Vagina (tissue), 2 donors: ENCODE results near the gene CRYGC. TPM values are rescaled to one million over a fixed set of nuclear protein-coding genes. Genes with fewer than 3 reads are reported as not detected.
A peak's percentile ranks its signal among the peaks of the same experiment; 100 is the strongest.
"Not testable (repeated sequence)": the region's sequence is repeated elsewhere in the genome, so short reads cannot be mapped to it uniquely, and the experiment has no call there.

Experiments
- DNase-seq, 2 donors: peaks; one replicate each; pipeline ENCODE4 v3.0.0-alpha.2; 2017; ENCODE audit errors: extremely low spot score in 2 of 2
- H3K27ac ChIP-seq: fragments of 200-600 bp; sonication (generic); one replicate; pipeline ENCODE4 v1.5.1; 2019
- H3K27me3 ChIP-seq: fragments of 200-600 bp; sonication (generic); one replicate; pipeline ENCODE4 v1.5.1; 2019
- H3K36me3 ChIP-seq, 2 donors: fragments of 200-600 bp; sonication (generic); one replicate each; pipeline ENCODE4 v1.5.1; 2017 to 2019
- H3K4me1 ChIP-seq: fragments of 200-600 bp; sonication (generic); one replicate; pipeline ENCODE4 v1.5.1; 2019
- H3K4me3 ChIP-seq, 2 donors: fragments of 200-600 bp; sonication (generic); 1 replicate in 1 of 2; 2 replicates in 1 of 2; pipeline ENCODE4 v1.5.1; 2016 to 2019
- H3K9me3 ChIP-seq: fragments of 200-600 bp; sonication (generic); one replicate; pipeline ENCODE4 v1.5.1; 2019
- POLR2A ChIP-seq, 2 donors: fragments of 450-650 bp; IDR thresholded peaks; one replicate each; pipeline ENCODE4 v1.6.1; 2017; ENCODE audit warnings: antibody characterized with exemption in 2 of 2, mild to moderate bottlenecking in 2 of 2, moderate library complexity in 2 of 2
- POLR2AphosphoS5 ChIP-seq, 2 donors: sonication (generic); formaldehyde crosslinking; IDR thresholded peaks; one replicate each; pipeline ENCODE4 v1.9.0; 2017; ENCODE audit warnings: antibody characterized with exemption in 2 of 2, mild to moderate bottlenecking in 2 of 2, low read depth in 1 of 2; ENCODE audit not compliant: insufficient read depth in 1 of 2
- intact Hi-C: fragments of 100-400 bp; cut with DNase I; formaldehyde crosslinking; loops from one replicate; pipeline ENCODE4 v1.15.1; 2023
- total RNA-seq: library from RNA; depleted of rRNA; stranded (reverse); fragments of >200 nt; gene quantifications from one replicate; pipeline ENCODE4 v1.2.3, GENCODE V29; 2016
- TF ChIP-seq, protein P1 (sequence below), 3 experiments: fragments of 450-650 bp in 2 of 3; fragments of 200-600 bp in 1 of 3; sonication (generic) in 1 of 3; IDR thresholded peaks; one replicate each; pipeline ENCODE4 v1.5.1; 2017 to 2019; ENCODE audit warnings: antibody characterized with exemption in 3 of 3, mild to moderate bottlenecking in 2 of 3, moderate library complexity in 2 of 3

The CRYGC gene
- total RNA-seq, 1 donor from 2014 or later = not detected

DNA sequence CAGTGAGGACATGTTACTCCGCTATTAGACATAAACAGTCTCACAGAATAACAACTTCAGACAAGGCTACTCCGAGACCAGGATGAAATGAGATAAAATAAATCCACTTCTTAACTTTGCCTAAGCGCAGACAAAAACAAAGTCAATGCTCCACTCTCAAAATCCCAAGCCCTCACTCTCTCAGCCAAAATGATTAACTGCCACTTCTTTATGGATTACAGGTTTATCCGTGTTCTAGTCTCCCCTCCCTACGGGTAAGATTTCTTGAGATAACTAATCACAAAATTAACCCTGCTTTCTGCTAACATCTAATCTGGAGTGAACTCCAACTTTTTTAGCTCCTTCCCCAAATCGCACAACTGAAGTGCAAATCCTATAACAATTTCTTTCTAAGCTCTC lies 1.1 kb upstream of the CRYGC start:
- Histone ChIP-seq H3K27me3 (no peaks in the 10 kb centered on the region), H3K9me3 (no peaks in the 10 kb centered on the region), H3K27ac (no peak overlapping the region), H3K36me3 (no peaks in the 10 kb centered on the region), H3K4me1 (no peaks in the 10 kb centered on the region), H3K4me3 (no peak overlapping the region)
- intact Hi-C loops = no loop called here
- TF ChIP-seq POLR2AphosphoS5 (IDR thresholded peaks at IDR 0.05; ENCODE audit: insufficient read depth in 1 of 2, low read depth in 1 of 2) = no peak
- TF ChIP-seq, protein P1, sequence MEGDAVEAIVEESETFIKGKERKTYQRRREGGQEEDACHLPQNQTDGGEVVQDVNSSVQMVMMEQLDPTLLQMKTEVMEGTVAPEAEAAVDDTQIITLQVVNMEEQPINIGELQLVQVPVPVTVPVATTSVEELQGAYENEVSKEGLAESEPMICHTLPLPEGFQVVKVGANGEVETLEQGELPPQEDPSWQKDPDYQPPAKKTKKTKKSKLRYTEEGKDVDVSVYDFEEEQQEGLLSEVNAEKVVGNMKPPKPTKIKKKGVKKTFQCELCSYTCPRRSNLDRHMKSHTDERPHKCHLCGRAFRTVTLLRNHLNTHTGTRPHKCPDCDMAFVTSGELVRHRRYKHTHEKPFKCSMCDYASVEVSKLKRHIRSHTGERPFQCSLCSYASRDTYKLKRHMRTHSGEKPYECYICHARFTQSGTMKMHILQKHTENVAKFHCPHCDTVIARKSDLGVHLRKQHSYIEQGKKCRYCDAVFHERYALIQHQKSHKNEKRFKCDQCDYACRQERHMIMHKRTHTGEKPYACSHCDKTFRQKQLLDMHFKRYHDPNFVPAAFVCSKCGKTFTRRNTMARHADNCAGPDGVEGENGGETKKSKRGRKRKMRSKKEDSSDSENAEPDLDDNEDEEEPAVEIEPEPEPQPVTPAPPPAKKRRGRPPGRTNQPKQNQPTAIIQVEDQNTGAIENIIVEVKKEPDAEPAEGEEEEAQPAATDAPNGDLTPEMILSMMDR (IDR thresholded peaks at IDR 0.05) = no peak
- no peak for TF ChIP-seq POLR2A (IDR thresholded peaks at IDR 0.05)
- DNase-seq = peak in 1 of 2 donors; percentile 3

DNA sequence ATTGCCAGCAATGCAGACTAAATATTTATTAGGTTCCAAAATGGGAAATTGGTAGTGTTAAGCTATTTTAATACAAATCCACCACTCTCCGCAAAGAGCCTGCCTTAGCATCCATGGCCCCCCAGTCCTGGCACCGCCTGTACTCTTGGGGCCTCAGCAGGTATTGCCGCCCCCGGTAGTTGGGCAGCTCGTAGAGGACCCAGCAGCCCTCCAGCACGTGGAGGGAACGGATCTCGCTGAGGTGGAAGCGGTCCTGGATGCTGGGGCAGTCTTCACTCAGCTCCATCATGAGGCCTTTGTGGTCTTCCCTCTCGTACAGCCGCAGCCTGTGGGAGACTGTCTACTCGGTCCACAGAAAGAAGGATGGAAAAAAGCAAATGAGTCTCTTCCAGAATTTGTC lies 1.5 kb downstream of the CRYGC start:
- no peak overlapping the region for H3K4me3 ChIP-seq
- intact Hi-C loops = no loop called here
- H3K36me3 ChIP-seq = no peaks in the 10 kb centered on the region
- H3K27me3 ChIP-seq = no peaks in the 10 kb centered on the region
- peak in 1 of 2 donors; percentile 27 for DNase-seq
- TF ChIP-seq POLR2AphosphoS5 (IDR thresholded peaks at IDR 0.05; ENCODE audit: insufficient read depth in 1 of 2, low read depth in 1 of 2) (no peak), POLR2A (IDR thresholded peaks at IDR 0.05) (no peak)
- TF ChIP-seq, protein P1 (IDR thresholded peaks at IDR 0.05) = no peak
- no peak overlapping the region for H3K27ac ChIP-seq
- H3K9me3 ChIP-seq = no peaks in the 10 kb centered on the region
- peaks cover 7% of the 10 kb centered on the region for H3K4me1 ChIP-seq

DNA sequence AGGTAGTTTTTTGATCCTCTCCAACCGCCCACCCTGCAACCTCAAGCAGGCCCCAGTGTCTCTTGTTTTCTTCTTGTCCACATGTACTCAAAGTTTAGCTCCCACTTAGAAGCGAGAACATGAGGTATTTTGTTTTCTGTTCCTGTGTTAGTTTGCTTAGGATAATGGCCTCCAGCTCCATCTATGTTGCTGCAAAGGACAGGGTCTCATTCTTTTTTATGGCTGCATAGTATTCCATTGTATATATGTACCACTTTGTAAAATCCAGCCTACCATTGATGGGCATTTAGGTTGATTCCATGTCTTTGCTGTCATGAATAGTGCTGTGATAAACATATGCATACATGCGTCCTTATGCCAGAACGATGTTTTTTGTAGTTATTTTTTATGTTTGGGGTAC lies 2.5 kb downstream of the CRYGC start:
- H3K9me3 ChIP-seq = no peaks in the 10 kb centered on the region
- no peak overlapping the region for H3K27ac ChIP-seq
- intact Hi-C loops = no loop called here
- no peaks in the 10 kb centered on the region for H3K27me3 ChIP-seq
- DNase-seq = peak in 1 of 2 donors; percentile 10
- TF ChIP-seq, protein P1 (IDR thresholded peaks at IDR 0.05) = no peak
- TF ChIP-seq POLR2AphosphoS5 (IDR thresholded peaks at IDR 0.05; ENCODE audit: insufficient read depth in 1 of 2, low read depth in 1 of 2) (no peak), POLR2A (IDR thresholded peaks at IDR 0.05) (no peak)
- peaks cover 7% of the 10 kb centered on the region for H3K4me1 ChIP-seq
- no peaks in the 10 kb centered on the region for H3K36me3 ChIP-seq
- H3K4me3 ChIP-seq = no peak overlapping the region

DNA sequence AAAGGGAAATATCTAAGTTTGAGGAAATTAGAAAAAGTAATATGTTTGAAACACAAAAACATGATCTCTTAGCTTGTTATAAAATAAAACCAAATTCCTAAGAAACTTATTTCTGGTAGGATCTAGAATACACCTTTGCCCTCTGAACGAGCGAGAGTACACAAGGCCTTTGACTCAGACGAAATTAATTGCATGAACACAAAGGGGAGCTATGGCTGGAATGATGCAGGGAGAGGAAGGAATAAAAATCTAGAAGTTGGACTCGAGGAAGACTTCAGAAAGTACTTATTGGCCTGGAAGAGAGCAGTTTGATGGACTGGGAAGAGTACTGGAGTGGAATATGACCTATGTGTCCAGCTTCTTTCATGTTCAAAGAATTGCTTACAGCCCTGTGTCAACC lies 4.4 kb downstream of the CRYGC start:
- Histone ChIP-seq H3K27me3 (no peaks in the 10 kb centered on the region), H3K9me3 (no peaks in the 10 kb centered on the region), H3K4me1 (peaks cover 7% of the 10 kb centered on the region), H3K27ac (no peak overlapping the region), H3K36me3 (no peaks in the 10 kb centered on the region), H3K4me3 (no peak overlapping the region)
- peak in 1 of 2 donors; percentile 3 for DNase-seq
- intact Hi-C loops = no loop called here
- TF ChIP-seq POLR2AphosphoS5 (IDR thresholded peaks at IDR 0.05; ENCODE audit: insufficient read depth in 1 of 2, low read depth in 1 of 2) (no peak), POLR2A (IDR thresholded peaks at IDR 0.05) (no peak)
- TF ChIP-seq, protein P1 (IDR thresholded peaks at IDR 0.05) = no peak

DNA sequence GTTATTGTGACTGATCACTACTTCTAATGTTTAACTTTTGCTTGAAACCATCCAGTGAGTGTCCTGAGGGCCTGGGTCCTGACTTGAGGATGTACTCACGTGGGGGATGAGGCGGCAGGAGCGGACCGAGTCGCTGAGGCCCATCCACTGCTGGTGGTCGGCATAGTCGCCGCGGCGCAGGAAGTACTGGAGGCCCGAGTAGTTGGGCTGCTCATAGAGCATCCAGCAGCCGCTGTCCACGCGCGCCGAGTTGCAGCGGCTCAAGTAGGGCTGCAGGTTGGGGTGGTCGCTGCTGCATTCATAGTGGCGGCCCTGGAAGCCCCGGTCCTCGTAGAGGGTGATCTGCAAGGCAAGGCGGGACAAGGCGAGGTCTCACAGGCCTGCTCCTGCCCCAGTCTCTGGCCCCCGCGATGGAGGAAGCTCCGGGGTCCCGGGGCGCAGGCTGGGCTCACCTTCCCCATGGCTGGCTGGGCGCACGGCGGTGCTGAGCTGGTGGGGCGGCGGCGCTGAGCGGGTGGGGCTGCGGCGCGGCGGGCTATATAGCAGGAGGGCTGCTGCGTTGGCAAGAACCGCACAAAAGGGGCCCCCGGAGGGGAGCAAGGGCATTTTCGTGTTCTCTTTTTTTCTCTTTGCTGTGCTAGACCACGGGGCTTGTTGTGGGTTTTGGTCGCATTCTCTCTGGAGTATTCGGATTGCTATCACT lies 5.5 kb downstream of the CRYGC start, which contains the start of gene CRYGD:
TSS of gene CRYGD (minus strand) at position 512 of the 703 bp plus-strand sequence. CDS start at position 461, 51 bp downstream.
- DNase-seq = peak in 1 of 2 donors; percentile 40
- H3K27me3 ChIP-seq, H3K36me3 ChIP-seq, H3K4me3 ChIP-seq, intact Hi-C loops, H3K9me3 ChIP-seq, H3K27ac ChIP-seq, H3K4me1 ChIP-seq: not testable (repeated sequence)
